GM23338 (cell line): ENCODE data around the gene NTM. TPM values are rescaled to one million over a fixed set of nuclear protein-coding genes. Genes with fewer than 3 reads are reported as not detected.

ENCODE experiments used
- ATAC-seq: fragments of 200-7000 bp; cut with Tn5 transposase; 3 replicates; pipeline ENCODE4 v1.9.1; 2020
- DNase-seq: peaks from one replicate; pipeline ENCODE4 v3.0.0-alpha.2; 2015; ENCODE audit warnings: low spot score
- H2AFZ ChIP-seq: fragments of 200-600 bp; sonication (generic); 2 replicates; pipeline ENCODE4 v1.8.0; 2016; ENCODE audit warnings: antibody characterized with exemption, mild to moderate bottlenecking, moderate library complexity
- H3F3A ChIP-seq: fragments of 200-600 bp; sonication (generic); replicated peaks from 2 replicates; pipeline ENCODE4 v1.8.0; 2017; ENCODE audit warnings: antibody characterized with exemption, mixed run types, low read depth
- H3K27ac ChIP-seq: fragments of 200-600 bp; sonication (generic); 2 replicates; pipeline ENCODE4 v1.6.1; 2016; ENCODE audit warnings: low read depth
- H3K27me3 ChIP-seq: fragments of 200-600 bp; sonication (generic); 2 replicates; pipeline ENCODE4 v1.8.0; 2016; ENCODE audit warnings: mild to moderate bottlenecking, mixed run types, moderate library complexity; ENCODE audit not compliant: insufficient read depth
- H3K36me3 ChIP-seq: fragments of 200-600 bp; sonication (generic); 2 replicates; pipeline ENCODE4 v1.8.0; 2016; ENCODE audit warnings: mild to moderate bottlenecking; ENCODE audit not compliant: insufficient read depth
- H3K4me1 ChIP-seq: fragments of 200-600 bp; sonication (generic); 2 replicates; pipeline ENCODE4 v1.8.0; 2016; ENCODE audit warnings: mild to moderate bottlenecking, moderate library complexity; ENCODE audit not compliant: insufficient read depth
- H3K4me2 ChIP-seq: fragments of 200-600 bp; sonication (generic); 2 replicates; pipeline ENCODE4 v1.7.1; 2017; ENCODE audit warnings: mixed run types
- H3K4me3 ChIP-seq: fragments of 200-600 bp; sonication (generic); 2 replicates; pipeline ENCODE4 v1.6.1; 2016; ENCODE audit warnings: mixed run types
- H3K79me2 ChIP-seq: fragments of 200-600 bp; sonication (generic); replicated peaks from 2 replicates; pipeline ENCODE4 v1.8.0; 2017; ENCODE audit warnings: mild to moderate bottlenecking; ENCODE audit not compliant: insufficient read depth
- H3K9me2 ChIP-seq: fragments of 200-600 bp; sonication (generic); 2 replicates; pipeline ENCODE4 v1.8.0; 2017; ENCODE audit not compliant: insufficient read depth
- H4K20me1 ChIP-seq: fragments of 200-600 bp; sonication (generic); replicated peaks from 2 replicates; pipeline ENCODE4 v1.8.0; 2017; ENCODE audit warnings: mild to moderate bottlenecking; ENCODE audit not compliant: insufficient read depth
- H3K27ac Mint-ChIP-seq: 2 replicates; pipeline ENCODE4 v1.8.0; 2020; ENCODE audit warnings: inconsistent platforms, mild to moderate bottlenecking, moderate library complexity, mixed read lengths
- H3K27me3 Mint-ChIP-seq: 3 replicates; pipeline ENCODE4 v1.8.0; 2022; ENCODE audit warnings: low read depth, mild to moderate bottlenecking, moderate library complexity, mixed read lengths, inconsistent platforms; ENCODE audit not compliant: insufficient read depth, poor library complexity
- H3K36me3 Mint-ChIP-seq: 3 replicates; pipeline ENCODE4 v1.8.0; 2021; ENCODE audit warnings: low read depth, mild to moderate bottlenecking, inconsistent platforms, moderate library complexity, mixed read lengths
- H3K4me1 Mint-ChIP-seq: 3 replicates; pipeline ENCODE4 v1.8.0; 2020; ENCODE audit warnings: mild to moderate bottlenecking, inconsistent platforms, mixed read lengths
- H3K4me3 Mint-ChIP-seq: 3 replicates; pipeline ENCODE4 v1.8.0; 2021; ENCODE audit warnings: moderate library complexity, mild to moderate bottlenecking, inconsistent platforms, mixed read lengths
- H3K9me3 Mint-ChIP-seq: 3 replicates; pipeline ENCODE4 v1.8.0; 2020; ENCODE audit warnings: moderate library complexity, mild to moderate bottlenecking, inconsistent platforms, mixed read lengths
- EZH2 ChIP-seq: fragments of 200-600 bp; sonication (generic); IDR thresholded peaks from one replicate; pipeline ENCODE4 v1.8.0; 2017; ENCODE audit warnings: antibody characterized with exemption, mild to moderate bottlenecking, low read depth; ENCODE audit not compliant: unreplicated experiment
- EZH2phosphoT487 ChIP-seq: fragments of 200-600 bp; sonication (generic); IDR thresholded peaks from one replicate; pipeline ENCODE4 v1.8.1; 2018; ENCODE audit warnings: antibody characterized with exemption; ENCODE audit not compliant: unreplicated experiment
- JUNB ChIP-seq: IDR thresholded peaks from one replicate; pipeline ENCODE4 v1.6.1; 2016; ENCODE audit warnings: antibody characterized with exemption; ENCODE audit not compliant: unreplicated experiment
- NANOG ChIP-seq: IDR thresholded peaks from 2 replicates; pipeline ENCODE4 v1.6.1; 2016; ENCODE audit warnings: antibody characterized with exemption, borderline replicate concordance
- POLR2AphosphoS5 ChIP-seq: IDR thresholded peaks from 2 replicates; pipeline ENCODE4 v1.6.1; 2016; ENCODE audit warnings: antibody characterized with exemption, low read depth
- ZNF331 ChIP-seq: fragments of 250-450 bp; sonication (Bioruptor Pico); IDR thresholded peaks from 2 replicates; pipeline ENCODE4 v1.5.0; 2020; ENCODE audit warnings: low read depth, mild to moderate bottlenecking, moderate library complexity
- polyA plus RNA-seq: library from polyadenylated mRNA; unstranded; fragments of >200 nt; fragmentation: Nextera tagmentation; extraction: Ambion mirVana; gene quantifications from 2 replicates; pipeline ENCODE4 v1.2.1, GENCODE V29; 2016
- total RNA-seq: library from RNA; depleted of rRNA; stranded (reverse); fragments of >200 nt; shearing (Covaris generic); gene quantifications from 2 replicates; pipeline ENCODE4 v1.2.3, GENCODE V29; 2014
- TF ChIP-seq, protein P1 (sequence below): fragments of 250-450 bp; sonication (Bioruptor Pico); IDR thresholded peaks from 2 replicates; pipeline ENCODE4 v1.5.0; 2020; ENCODE audit warnings: mild to moderate bottlenecking, moderate library complexity
- TF ChIP-seq, protein P2 (sequence below), 2 experiments: fragments of 200-600 bp in 1 of 2; sonication (generic) in 1 of 2; conservative IDR thresholded peaks; 2 replicates each; pipeline versions ENCODE4 v1.5.1 to v1.6.1; 2016 to 2017; ENCODE audit warnings: antibody characterized with exemption in 2 of 2, low read depth in 2 of 2, mild to moderate bottlenecking in 2 of 2, moderate library complexity in 1 of 2
- TF ChIP-seq, protein P3 (sequence below): IDR thresholded peaks from 2 replicates; pipeline ENCODE4 v1.6.1; 2016; ENCODE audit warnings: antibody characterized with exemption

NTM gene
- total and polyA plus RNA-seq, 2 experiments from 2014 or later: 10.6 to 14.6 TPM

GRCh38 chr11:131690362-131690761 is 319.9 kb downstream of the NTM start:
- no peak for DNase-seq
- Histone ChIP-seq H2AFZ (no peak overlapping the region), H3F3A (no peaks in the 10 kb centered on the region), H3K4me2 (no peak overlapping the region), H3K4me3 (no peak overlapping the region), H3K79me2 (no peaks in the 10 kb centered on the region), H4K20me1 (no peaks in the 10 kb centered on the region), H3K36me3 (no peaks in the 10 kb centered on the region), H3K27ac (no peak overlapping the region), H3K9me2 (no peaks in the 10 kb centered on the region), H3K4me1 (peaks cover 3% of the 10 kb centered on the region; the same call in 1 of the 2 replicates), H3K27me3 (peaks cover 32% of the 10 kb centered on the region)
- no peak overlapping the region for H3K27ac Mint-ChIP-seq
- H3K4me1 Mint-ChIP-seq: peaks cover 7% of the 10 kb centered on the region
- no peak for ATAC-seq
- H3K27me3 Mint-ChIP-seq: peaks cover 35% of the 10 kb centered on the region
- no peaks in the 10 kb centered on the region for H3K36me3 Mint-ChIP-seq
- H3K4me3 Mint-ChIP-seq: no peak overlapping the region
- TF ChIP-seq EZH2: no peak
- no peak for TF ChIP-seq ZNF331 (CRISPR knock-in tag)
- TF ChIP-seq, protein P1, sequence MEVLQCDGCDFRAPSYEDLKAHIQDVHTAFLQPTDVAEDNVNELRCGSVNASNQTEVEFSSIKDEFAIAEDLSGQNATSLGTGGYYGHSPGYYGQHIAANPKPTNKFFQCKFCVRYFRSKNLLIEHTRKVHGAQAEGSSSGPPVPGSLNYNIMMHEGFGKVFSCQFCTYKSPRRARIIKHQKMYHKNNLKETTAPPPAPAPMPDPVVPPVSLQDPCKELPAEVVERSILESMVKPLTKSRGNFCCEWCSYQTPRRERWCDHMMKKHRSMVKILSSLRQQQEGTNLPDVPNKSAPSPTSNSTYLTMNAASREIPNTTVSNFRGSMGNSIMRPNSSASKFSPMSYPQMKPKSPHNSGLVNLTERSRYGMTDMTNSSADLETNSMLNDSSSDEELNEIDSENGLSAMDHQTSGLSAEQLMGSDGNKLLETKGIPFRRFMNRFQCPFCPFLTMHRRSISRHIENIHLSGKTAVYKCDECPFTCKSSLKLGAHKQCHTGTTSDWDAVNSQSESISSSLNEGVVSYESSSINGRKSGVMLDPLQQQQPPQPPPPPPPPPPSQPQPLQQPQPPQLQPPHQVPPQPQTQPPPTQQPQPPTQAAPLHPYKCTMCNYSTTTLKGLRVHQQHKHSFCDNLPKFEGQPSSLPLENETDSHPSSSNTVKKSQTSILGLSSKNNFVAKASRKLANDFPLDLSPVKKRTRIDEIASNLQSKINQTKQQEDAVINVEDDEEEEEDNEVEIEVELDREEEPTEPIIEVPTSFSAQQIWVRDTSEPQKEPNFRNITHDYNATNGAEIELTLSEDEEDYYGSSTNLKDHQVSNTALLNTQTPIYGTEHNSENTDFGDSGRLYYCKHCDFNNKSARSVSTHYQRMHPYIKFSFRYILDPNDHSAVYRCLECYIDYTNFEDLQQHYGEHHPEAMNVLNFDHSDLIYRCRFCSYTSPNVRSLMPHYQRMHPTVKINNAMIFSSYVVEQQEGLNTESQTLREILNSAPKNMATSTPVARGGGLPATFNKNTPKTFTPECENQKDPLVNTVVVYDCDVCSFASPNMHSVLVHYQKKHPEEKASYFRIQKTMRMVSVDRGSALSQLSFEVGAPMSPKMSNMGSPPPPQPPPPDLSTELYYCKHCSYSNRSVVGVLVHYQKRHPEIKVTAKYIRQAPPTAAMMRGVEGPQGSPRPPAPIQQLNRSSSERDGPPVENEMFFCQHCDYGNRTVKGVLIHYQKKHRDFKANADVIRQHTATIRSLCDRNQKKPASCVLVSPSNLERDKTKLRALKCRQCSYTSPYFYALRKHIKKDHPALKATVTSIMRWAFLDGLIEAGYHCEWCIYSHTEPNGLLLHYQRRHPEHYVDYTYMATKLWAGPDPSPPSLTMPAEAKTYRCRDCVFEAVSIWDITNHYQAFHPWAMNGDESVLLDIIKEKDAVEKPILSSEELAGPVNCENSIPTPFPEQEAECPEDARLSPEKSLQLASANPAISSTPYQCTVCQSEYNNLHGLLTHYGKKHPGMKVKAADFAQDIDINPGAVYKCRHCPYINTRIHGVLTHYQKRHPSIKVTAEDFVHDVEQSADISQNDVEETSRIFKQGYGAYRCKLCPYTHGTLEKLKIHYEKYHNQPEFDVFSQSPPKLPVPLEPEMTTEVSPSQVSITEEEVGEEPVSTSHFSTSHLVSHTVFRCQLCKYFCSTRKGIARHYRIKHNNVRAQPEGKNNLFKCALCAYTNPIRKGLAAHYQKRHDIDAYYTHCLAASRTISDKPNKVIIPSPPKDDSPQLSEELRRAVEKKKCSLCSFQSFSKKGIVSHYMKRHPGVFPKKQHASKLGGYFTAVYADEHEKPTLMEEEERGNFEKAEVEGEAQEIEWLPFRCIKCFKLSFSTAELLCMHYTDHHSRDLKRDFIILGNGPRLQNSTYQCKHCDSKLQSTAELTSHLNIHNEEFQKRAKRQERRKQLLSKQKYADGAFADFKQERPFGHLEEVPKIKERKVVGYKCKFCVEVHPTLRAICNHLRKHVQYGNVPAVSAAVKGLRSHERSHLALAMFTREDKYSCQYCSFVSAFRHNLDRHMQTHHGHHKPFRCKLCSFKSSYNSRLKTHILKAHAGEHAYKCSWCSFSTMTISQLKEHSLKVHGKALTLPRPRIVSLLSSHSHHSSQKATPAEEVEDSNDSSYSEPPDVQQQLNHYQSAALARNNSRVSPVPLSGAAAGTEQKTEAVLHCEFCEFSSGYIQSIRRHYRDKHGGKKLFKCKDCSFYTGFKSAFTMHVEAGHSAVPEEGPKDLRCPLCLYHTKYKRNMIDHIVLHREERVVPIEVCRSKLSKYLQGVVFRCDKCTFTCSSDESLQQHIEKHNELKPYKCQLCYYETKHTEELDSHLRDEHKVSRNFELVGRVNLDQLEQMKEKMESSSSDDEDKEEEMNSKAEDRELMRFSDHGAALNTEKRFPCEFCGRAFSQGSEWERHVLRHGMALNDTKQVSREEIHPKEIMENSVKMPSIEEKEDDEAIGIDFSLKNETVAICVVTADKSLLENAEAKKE (CRISPR knock-in tag): no peak
- no peak for TF ChIP-seq EZH2phosphoT487
- TF ChIP-seq NANOG: no peak
- no peak for TF ChIP-seq JUNB
- TF ChIP-seq POLR2AphosphoS5: no peak
- TF ChIP-seq, protein P2, sequence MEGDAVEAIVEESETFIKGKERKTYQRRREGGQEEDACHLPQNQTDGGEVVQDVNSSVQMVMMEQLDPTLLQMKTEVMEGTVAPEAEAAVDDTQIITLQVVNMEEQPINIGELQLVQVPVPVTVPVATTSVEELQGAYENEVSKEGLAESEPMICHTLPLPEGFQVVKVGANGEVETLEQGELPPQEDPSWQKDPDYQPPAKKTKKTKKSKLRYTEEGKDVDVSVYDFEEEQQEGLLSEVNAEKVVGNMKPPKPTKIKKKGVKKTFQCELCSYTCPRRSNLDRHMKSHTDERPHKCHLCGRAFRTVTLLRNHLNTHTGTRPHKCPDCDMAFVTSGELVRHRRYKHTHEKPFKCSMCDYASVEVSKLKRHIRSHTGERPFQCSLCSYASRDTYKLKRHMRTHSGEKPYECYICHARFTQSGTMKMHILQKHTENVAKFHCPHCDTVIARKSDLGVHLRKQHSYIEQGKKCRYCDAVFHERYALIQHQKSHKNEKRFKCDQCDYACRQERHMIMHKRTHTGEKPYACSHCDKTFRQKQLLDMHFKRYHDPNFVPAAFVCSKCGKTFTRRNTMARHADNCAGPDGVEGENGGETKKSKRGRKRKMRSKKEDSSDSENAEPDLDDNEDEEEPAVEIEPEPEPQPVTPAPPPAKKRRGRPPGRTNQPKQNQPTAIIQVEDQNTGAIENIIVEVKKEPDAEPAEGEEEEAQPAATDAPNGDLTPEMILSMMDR (conservative IDR thresholded peaks at IDR 0.05; ENCODE audit: low read depth in 2 of 2): no peak
- TF ChIP-seq, protein P3, sequence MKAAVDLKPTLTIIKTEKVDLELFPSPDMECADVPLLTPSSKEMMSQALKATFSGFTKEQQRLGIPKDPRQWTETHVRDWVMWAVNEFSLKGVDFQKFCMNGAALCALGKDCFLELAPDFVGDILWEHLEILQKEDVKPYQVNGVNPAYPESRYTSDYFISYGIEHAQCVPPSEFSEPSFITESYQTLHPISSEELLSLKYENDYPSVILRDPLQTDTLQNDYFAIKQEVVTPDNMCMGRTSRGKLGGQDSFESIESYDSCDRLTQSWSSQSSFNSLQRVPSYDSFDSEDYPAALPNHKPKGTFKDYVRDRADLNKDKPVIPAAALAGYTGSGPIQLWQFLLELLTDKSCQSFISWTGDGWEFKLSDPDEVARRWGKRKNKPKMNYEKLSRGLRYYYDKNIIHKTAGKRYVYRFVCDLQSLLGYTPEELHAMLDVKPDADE: no peak
- H3K9me3 Mint-ChIP-seq: no peaks in the 10 kb centered on the region
